CD4-positive, alpha-beta T cell (primary cell): ENCODE measurements around the gene SIL1. TPM values are rescaled to one million over a fixed set of nuclear protein-coding genes. Genes with fewer than 3 reads are reported as not detected.

ENCODE experiments used
- ATAC-seq: fragments of 200-7000 bp; cut with Tn5 transposase; one replicate; pipeline ENCODE4 v1.10.0; 2022; ENCODE audit warnings: mild to moderate bottlenecking; ENCODE audit not compliant: poor library complexity
- CTCF ChIA-PET: fragments of 350-600 bp; sonication (Branson Sonifier 250); formaldehyde crosslinking; loops from one replicate; lab custom pipeline; 2021; ENCODE audit warnings: antibody characterized with exemption, inconsistent platforms; lab: Charles Lee
- POLR2A ChIA-PET: fragments of 350-600 bp; sonication (Branson Sonifier 250); formaldehyde crosslinking; loops from one replicate; lab custom pipeline; 2021; ENCODE audit warnings: antibody characterized with exemption, inconsistent platforms; lab: Charles Lee
- DNase-seq, 14 experiments: peaks; one replicate each; pipeline ENCODE4 v3.0.0-alpha.2; 2013 to 2020; ENCODE audit warnings: mixed read lengths in 2 of 14
- H3K27ac ChIP-seq, 2 donors: one replicate each; pipeline versions ENCODE4 v1.5.1 to v1.7.0; 2013; ENCODE audit warnings: low read length in 2 of 2, low read depth in 1 of 2, mild to moderate bottlenecking in 1 of 2
- H3K27me3 ChIP-seq, 2 experiments: 1 replicate in 1 of 2; 2 replicates in 1 of 2; pipeline versions ENCODE4 v1.6.1 to v1.7.0; 2013; ENCODE audit warnings: low read length in 2 of 2, control low read depth in 1 of 2, mild to moderate bottlenecking in 1 of 2, moderate library complexity in 1 of 2; ENCODE audit not compliant: insufficient read depth in 2 of 2, control insufficient read depth in 1 of 2
- H3K36me3 ChIP-seq: one replicate; pipeline ENCODE4 v1.6.1; 2013; ENCODE audit warnings: low read length, control low read depth; ENCODE audit not compliant: insufficient read depth
- H3K4me1 ChIP-seq: one replicate; pipeline ENCODE4 v1.6.1; 2013; ENCODE audit warnings: low read length, control low read depth; ENCODE audit not compliant: insufficient read depth
- H3K4me3 ChIP-seq: one replicate; pipeline ENCODE4 v1.5.1; 2013; ENCODE audit warnings: mild to moderate bottlenecking, low read length, moderate library complexity
- H3K9me3 ChIP-seq, 2 experiments: 1 replicate in 1 of 2; 2 replicates in 1 of 2; pipeline versions ENCODE4 v1.6.1 to v1.7.0; 2013; ENCODE audit warnings: low read length in 2 of 2, mild to moderate bottlenecking in 2 of 2, control low read depth in 1 of 2, moderate library complexity in 1 of 2; ENCODE audit not compliant: control insufficient read depth in 1 of 2, insufficient read depth in 1 of 2
- H3K27ac Mint-ChIP-seq: one replicate; pipeline ENCODE4 v1.8.0; 2020; ENCODE audit warnings: mixed read lengths
- H3K27me3 Mint-ChIP-seq: one replicate; pipeline ENCODE4 v1.8.0; 2021; ENCODE audit warnings: mixed read lengths
- H3K36me3 Mint-ChIP-seq: one replicate; pipeline ENCODE4 v1.8.0; 2021; ENCODE audit warnings: low read depth, mixed read lengths
- H3K4me1 Mint-ChIP-seq: one replicate; pipeline ENCODE4 v1.8.0; 2021; ENCODE audit warnings: low read depth, mixed read lengths
- H3K4me3 Mint-ChIP-seq: one replicate; pipeline ENCODE4 v1.8.0; 2020; ENCODE audit warnings: mild to moderate bottlenecking, mixed read lengths
- H3K9me3 Mint-ChIP-seq: one replicate; pipeline ENCODE4 v1.8.0; 2020; ENCODE audit warnings: mixed read lengths
- intact Hi-C, 2 experiments: fragments of 100-400 bp; cut with DNase I in 1 of 2; cut with micrococcal nuclease in 1 of 2; formaldehyde crosslinking; loops; one replicate each; pipeline versions ENCODE4 v1.15.1 to v1.9.0; 2023 to 2025; cut with DNase I, micrococcal nuclease
- total RNA-seq, 174 experiments: library from RNA in 2 of 174; stranded (reverse) in 2 of 174; gene quantifications; one replicate each; pipeline ENCODE4 v1.2.3 and lab custom pipeline; 2021 to 2026
- TF ChIP-seq, protein P1 (sequence below): fragments of 200-600 bp; IDR thresholded peaks from one replicate; pipeline ENCODE4 v1.8.0; 2022; ENCODE audit warnings: antibody characterized with exemption, mild to moderate bottlenecking

Gene SIL1
- total RNA-seq, 2 experiments from 2014 or later = 5.6 to 9.2 TPM

DNA sequence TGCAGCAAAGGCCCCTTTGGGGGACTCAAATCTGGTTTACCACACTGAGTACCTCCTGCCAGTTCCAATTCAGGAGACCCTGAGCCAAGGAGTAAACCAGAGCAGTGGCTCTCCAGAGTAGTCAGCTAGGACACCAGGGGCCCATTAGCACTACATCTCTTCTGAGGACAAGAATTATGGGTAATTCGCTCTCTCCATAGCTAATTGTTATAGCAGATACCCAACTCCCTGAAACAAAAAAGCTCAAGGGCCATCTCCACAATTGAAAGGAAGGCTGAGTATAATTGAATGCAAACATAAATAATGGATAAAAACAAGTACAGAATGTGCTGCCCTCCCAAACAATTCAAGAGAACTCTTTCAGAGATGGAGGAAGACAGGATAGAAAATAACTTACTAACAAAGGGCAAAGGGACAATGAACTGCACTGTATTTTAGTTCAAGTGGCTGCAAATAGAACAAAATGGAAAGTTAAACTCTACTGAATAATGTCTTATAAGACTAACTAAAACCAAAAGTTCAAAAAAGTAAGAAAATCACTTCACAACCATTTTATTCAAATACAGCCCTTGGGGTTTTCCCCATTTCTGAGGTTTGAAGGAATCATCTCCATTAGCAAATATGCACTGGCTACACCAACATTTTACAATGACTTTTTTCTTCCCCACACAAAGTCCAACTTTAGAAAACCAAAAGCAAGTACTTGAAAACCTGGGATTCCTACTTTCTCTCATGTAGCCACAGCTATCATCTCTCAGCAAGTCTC is 118.8 kb downstream of the SIL1 start:
- no peaks in the 10 kb centered on the region for H3K4me1 ChIP-seq
- no peak overlapping the region for H3K27ac Mint-ChIP-seq
- no peaks in the 10 kb centered on the region for H3K36me3 Mint-ChIP-seq
- intact Hi-C loops = no loop called here
- no peak overlapping the region for H3K4me3 Mint-ChIP-seq
- H3K27me3 ChIP-seq = no peaks in the 10 kb centered on the region
- no peak for ATAC-seq
- no peak overlapping the region for H3K4me3 ChIP-seq
- no peaks in the 10 kb centered on the region for H3K9me3 Mint-ChIP-seq
- H3K4me1 Mint-ChIP-seq = no peaks in the 10 kb centered on the region
- ChIA-PET CTCF (no interaction called here), POLR2A (no interaction called here)
- DNase-seq = no peak
- no peaks in the 10 kb centered on the region for H3K27me3 Mint-ChIP-seq
- no peaks in the 10 kb centered on the region for H3K36me3 ChIP-seq
- H3K9me3 ChIP-seq = no peaks in the 10 kb centered on the region
- no peak overlapping the region for H3K27ac ChIP-seq
- TF ChIP-seq, protein P1, sequence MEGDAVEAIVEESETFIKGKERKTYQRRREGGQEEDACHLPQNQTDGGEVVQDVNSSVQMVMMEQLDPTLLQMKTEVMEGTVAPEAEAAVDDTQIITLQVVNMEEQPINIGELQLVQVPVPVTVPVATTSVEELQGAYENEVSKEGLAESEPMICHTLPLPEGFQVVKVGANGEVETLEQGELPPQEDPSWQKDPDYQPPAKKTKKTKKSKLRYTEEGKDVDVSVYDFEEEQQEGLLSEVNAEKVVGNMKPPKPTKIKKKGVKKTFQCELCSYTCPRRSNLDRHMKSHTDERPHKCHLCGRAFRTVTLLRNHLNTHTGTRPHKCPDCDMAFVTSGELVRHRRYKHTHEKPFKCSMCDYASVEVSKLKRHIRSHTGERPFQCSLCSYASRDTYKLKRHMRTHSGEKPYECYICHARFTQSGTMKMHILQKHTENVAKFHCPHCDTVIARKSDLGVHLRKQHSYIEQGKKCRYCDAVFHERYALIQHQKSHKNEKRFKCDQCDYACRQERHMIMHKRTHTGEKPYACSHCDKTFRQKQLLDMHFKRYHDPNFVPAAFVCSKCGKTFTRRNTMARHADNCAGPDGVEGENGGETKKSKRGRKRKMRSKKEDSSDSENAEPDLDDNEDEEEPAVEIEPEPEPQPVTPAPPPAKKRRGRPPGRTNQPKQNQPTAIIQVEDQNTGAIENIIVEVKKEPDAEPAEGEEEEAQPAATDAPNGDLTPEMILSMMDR = no peak

DNA sequence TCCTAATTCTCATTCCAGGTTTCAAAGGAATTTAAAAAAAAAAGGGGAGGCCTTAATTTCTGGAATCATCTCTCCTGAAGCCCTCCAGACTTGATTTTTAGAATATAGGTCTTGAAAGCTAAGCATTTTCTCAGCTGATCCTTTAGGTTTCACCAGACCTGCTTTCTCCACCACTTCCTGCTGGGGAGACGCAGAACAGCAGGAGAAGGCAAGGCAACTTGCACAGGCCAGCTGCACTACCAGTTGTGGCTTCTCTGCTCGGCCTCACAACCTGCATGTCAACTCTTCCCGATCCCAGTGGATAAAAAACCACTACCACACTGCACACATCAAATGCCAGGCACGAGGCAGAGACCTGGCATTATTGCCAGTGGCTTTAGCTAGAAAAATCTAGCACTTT is 119.8 kb downstream of the SIL1 start:
- Histone ChIP-seq H3K4me3 (no peak overlapping the region), H3K9me3 (no peaks in the 10 kb centered on the region), H3K4me1 (no peaks in the 10 kb centered on the region), H3K36me3 (no peaks in the 10 kb centered on the region), H3K27ac (no peak overlapping the region), H3K27me3 (no peaks in the 10 kb centered on the region)
- POLR2A ChIA-PET = no interaction called here
- no peak overlapping the region for H3K4me3 Mint-ChIP-seq
- TF ChIP-seq, protein P1 = no peak
- no peaks in the 10 kb centered on the region for H3K4me1 Mint-ChIP-seq
- CTCF ChIA-PET = no interaction called here
- intact Hi-C loops = no loop called here
- no peaks in the 10 kb centered on the region for H3K36me3 Mint-ChIP-seq
- no peak overlapping the region for H3K27ac Mint-ChIP-seq
- H3K9me3 Mint-ChIP-seq = no peaks in the 10 kb centered on the region
- H3K27me3 Mint-ChIP-seq = no peaks in the 10 kb centered on the region
- ATAC-seq (no peak), DNase-seq (no peak)

DNA sequence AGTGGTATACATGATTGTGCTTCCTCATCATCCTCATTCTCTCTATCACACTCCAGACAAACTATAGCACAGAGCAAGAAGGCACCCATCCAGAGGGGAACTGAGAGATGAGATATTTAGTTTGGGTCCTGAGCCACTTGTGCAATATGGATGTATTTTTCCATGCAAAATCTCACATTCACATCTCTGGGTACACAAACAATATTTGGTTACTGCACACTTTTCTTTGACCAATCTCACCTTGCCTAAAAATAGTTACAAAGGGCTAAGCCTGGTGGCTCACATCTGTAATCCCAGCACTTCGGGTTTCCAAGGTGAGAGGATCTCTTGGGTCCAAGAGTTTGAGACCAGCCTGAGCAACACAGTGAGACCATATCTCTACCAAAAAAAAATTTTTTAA is 120.3 kb downstream of the SIL1 start:
- Mint-ChIP-seq H3K9me3 (no peaks in the 10 kb centered on the region), H3K4me1 (no peaks in the 10 kb centered on the region), H3K36me3 (no peaks in the 10 kb centered on the region), H3K27ac (no peak overlapping the region), H3K27me3 (no peaks in the 10 kb centered on the region), H3K4me3 (no peak overlapping the region)
- Histone ChIP-seq H3K36me3 (no peaks in the 10 kb centered on the region), H3K27me3 (no peaks in the 10 kb centered on the region), H3K4me1 (no peaks in the 10 kb centered on the region), H3K4me3 (no peak overlapping the region), H3K9me3 (no peaks in the 10 kb centered on the region), H3K27ac (no peak overlapping the region)
- POLR2A ChIA-PET = no interaction called here
- ATAC-seq (no peak), DNase-seq (no peak)
- CTCF ChIA-PET = no interaction called here
- intact Hi-C loops = no loop called here
- TF ChIP-seq, protein P1 = no peak
